Erythroblast (primary cell): ENCODE measurements around the gene CPSF2.
"Not testable (repeated sequence)": the region's sequence is repeated elsewhere in the genome, so short reads cannot be mapped to it uniquely, and the experiment has no call there.

Experiments used
- DNase-seq, 2 experiments: peaks; one replicate each; lab custom pipeline; 2025; lab: John Stamatoyannopoulos, UW
- GATA1 ChIP-seq: IDR thresholded peaks from 2 replicates; pipeline ENCODE4 v1.6.1; 2011; ENCODE audit warnings: low read depth, mild to moderate bottlenecking, control low read depth, low read length, moderate library complexity
- POLR2A ChIP-seq: IDR thresholded peaks from 2 replicates; pipeline ENCODE4 v1.6.1; 2011; ENCODE audit warnings: mild to moderate bottlenecking, low read length

Gene CPSF2

GRCh38 chr14:92190768-92191167 is 69.0 kb downstream of the CPSF2 start:
- no peak for DNase-seq
- no peak for TF ChIP-seq POLR2A
- TF ChIP-seq GATA1, result no peak

DNA sequence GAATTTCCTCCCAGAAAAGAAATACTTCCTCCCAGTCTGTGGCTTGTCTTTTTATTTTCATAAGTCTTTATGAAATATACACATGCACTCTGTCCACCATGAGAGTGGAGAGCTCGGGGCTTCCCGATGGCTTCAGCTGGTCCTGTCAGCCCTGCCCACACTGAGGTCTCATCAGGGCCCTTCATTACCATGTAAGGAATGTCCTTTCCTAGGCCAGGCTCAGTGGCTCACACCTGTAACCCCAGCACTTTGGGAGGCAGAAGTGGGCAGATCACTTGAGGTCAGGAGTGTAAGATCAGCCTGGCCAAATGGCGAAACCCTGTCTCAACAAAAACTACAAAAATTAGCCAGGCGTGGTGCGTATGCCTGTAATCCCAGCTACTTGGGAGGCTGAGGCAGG is 77.0 kb downstream of the CPSF2 start:
- no peak for DNase-seq

DNA sequence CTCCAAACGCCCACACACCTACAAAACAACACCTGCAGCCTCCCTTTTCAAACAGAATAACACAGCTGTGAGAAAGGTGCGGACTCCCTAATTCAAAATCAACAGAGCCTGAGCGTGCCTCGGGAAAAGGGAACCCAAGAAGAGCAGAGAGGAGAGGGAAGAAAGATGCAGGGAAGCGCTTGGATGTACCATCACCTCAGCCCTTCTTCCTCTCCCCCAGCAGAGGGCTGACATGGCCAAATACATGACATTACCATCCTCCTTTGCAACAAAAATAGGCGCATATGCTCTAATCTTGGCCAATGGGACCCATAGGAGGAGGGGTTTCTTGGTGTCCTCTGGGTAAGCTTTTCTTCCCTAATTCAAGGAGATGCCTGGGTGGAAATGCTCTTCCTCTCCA is 78.0 kb downstream of the CPSF2 start:
- no peak for DNase-seq
- TF ChIP-seq POLR2A, result no peak
- no peak for TF ChIP-seq GATA1

More for the DNA sequence above, 77.0 kb downstream of the CPSF2 start:
- no peak for TF ChIP-seq POLR2A

DNA sequence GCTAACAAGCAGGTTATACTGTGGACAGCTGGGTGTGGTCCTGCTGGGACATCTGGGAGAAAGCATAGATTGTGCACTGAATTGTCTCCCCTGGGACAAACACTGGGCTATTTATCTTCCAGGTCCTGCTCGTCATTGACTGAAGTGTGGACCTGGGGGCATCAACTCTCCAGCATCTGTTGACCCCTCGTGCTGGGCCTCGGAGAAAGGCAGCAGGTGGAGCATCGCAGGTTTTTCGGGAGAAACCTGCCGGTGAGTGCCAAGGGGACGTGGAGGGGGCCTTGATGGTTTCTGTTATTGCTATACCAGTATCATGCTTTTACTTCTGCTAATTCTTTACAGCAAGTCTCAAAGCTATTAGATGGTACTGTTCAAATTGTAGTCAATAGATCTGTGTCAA is 81.3 kb downstream of the CPSF2 start:
- DNase-seq, result no peak
- TF ChIP-seq GATA1 (no peak), POLR2A (no peak)

GRCh38 chr14:92204792-92205191 is 83.0 kb downstream of the CPSF2 start:
- no peak for DNase-seq
- no peak for TF ChIP-seq POLR2A
- no peak for TF ChIP-seq GATA1

GRCh38 chr14:92207012-92207927 is 85.5 kb downstream of the CPSF2 start:
- no peak for DNase-seq
- TF ChIP-seq GATA1 (no peak), POLR2A (no peak)

DNA sequence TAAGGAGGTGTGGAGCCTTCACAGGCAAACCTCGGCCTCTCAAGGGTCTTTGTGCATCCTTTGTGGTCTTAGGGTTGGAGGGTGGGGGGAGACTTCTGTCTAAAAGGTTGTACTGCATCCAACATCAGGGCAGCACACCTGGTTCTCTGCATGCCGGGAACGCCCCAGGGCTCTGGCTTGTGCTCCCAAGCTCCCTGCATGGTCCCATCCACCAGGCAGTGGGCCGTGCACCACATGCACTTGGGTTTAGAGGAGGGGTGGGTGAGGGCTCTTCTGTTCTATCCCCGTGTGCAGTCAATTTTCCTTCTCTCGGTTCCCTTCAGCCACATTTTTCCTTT is 86.1 kb downstream of the CPSF2 start:
- DNase-seq, result no peak
- TF ChIP-seq POLR2A (no peak), GATA1 (no peak)

DNA sequence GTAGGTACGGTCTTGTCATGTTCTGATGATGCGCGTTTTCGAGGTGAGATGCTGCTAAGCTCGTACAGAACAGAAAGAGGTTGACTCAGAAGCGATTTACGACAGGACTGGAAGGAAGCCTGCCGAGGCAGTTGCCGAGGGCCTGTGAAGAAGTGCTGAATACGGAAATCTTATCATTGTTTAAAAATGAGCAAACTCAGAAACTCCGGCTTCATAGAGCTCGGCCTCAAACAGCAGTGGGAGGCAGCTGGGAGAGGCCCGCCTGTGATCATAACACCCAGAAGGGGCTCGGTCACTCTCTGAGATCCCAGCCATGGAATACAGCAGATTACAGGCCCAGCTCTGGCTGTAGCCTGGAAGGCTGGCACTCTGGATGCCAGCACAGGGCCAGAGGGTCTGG is 87.4 kb downstream of the CPSF2 start:
- no peak for TF ChIP-seq POLR2A
- no peak for TF ChIP-seq GATA1
- no peak for DNase-seq

GRCh38 chr14:92213125-92213524 is 91.4 kb downstream of the CPSF2 start:
- DNase-seq, result not testable (repeated sequence)

DNA sequence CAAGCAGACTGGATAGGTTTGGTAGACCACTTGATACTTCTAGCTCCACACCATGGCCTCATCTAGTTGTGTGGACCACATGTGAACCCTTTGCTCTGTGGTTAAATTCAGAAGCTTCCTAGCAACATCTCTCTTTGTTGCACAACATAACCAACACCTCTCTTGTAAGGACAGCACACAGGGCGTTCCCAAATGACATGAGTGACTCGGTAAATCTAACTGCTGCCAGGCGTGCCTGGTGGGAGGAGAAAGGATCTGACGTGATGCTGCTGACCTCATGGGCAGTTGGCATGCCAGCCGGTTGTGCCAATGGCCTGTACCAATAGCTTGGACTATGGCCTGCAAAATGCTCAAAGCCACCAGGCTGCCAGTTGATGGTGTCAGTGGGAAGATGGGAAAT is 93.8 kb downstream of the CPSF2 start:
- TF ChIP-seq GATA1 (no peak), POLR2A (no peak)
- peak; percentile 10 to 11 for DNase-seq

- no peak for DNase-seq
These were observed 96.2 kb downstream of the CPSF2 start for GRCh38 chr14:92217936-92218335.

More at GRCh38 chr14:92217936-92218335, 96.2 kb downstream of the CPSF2 start:
- TF ChIP-seq GATA1 (no peak), POLR2A (no peak)
